ENCODE measurements around the gene MARCHF4. TPM values are rescaled to one million over a fixed set of nuclear protein-coding genes. Genes with fewer than 3 reads are reported as not detected.

The MARCHF4 gene, protein sequence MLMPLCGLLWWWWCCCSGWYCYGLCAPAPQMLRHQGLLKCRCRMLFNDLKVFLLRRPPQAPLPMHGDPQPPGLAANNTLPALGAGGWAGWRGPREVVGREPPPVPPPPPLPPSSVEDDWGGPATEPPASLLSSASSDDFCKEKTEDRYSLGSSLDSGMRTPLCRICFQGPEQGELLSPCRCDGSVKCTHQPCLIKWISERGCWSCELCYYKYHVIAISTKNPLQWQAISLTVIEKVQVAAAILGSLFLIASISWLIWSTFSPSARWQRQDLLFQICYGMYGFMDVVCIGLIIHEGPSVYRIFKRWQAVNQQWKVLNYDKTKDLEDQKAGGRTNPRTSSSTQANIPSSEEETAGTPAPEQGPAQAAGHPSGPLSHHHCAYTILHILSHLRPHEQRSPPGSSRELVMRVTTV
- 15.5 and 16.3 TPM in 2 replicates for total RNA-seq

DNA sequence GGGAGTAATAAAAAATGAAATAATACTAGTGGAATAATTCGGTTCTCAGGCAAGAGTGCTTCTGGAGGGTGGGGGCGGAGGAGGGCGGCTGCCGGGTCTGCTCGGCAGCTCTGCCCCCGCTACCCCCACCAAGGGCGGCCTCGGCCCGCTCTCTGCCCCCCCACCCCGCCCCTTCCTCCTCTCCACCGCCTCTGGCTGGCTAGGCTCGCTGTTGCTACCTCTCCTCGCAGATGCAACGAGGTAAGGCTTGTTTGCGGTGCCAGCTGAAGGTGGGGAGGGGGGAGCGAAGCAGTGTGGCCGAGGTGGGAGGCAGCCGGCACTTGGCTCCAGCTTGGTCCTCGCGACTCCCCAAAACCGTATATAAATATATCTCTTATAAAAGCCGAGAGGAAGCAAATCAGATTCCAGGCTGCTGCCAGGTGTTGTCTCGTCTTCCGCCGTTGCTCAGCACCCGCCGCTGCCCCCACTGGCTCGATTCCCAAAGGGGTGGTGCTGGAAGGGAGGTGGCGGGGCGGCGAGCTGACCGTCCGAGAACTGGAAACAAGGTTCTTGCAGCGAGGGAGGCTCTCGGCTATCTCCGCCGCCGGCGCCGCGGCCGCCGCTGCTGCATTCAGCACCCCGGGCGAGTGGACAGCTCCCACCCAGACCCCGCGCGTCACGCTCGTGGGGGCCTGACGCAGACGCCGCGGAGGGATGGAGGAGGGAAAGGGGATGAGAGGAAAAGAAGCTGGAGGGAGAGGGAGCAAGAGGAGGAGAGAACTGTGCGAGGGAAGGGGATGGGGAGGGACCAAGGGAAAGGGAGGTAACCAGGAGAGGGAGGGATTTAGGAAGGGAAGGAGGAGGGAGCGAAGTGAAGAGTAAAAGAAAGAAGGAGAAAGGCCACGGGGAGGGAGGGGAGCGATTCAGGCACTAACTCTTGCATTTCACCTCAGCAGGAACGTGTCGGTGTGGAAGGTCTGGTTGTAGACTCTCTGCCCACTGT is at the start of gene MARCHF4:
TSS of gene MARCHF4 (minus strand) at position 763 of the 982 bp plus-strand sequence. CDS start 2,223 bp downstream, outside the sequence.

DNA sequence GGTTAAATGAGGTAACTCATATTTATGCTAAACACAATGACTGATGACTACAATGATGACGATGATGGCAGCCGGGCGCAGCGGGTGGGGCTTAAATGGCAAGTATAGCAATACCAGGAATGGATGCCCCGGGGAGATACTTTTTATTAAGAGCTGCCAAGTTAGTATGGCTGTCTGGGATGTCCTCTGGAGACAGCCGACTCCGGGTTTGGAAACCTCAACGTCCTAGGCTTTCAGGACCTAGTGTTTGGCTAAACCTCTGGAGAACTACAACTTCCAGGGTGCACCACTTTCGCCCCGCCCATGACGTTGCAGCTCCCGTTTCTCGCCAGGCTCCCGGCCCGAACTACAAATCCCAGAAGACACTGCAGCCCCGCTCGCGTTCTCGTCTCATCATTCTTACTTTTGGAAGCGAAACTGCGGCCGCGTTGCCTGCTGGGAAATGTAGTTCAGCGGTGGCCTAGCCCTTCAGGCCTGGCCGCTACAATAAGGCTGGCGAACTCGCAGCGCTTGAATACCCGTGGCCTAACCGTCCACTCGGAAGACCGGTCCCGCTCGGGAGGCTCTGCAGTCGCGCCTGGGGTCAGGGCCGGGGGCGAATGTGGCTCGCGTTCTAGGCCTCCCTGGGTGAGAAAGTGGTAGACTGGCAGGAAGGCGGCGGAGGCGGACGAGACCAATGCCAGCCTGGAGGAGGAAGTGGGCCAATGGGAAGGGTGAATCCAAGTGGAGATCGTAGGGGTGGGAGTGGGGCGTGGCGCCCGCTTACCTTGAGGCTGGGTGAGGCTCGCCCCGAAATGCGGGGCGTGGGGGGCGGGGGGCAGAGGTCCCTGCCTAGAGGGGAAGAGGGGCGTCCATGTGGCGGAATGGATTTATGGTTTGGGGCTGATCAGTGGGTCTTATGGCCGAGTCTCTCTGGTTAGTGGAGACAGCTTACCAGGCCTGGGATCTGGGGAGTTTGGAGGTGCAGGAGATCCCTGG is 40.0 kb upstream of the MARCHF4 start, which contains the start of gene SMARCAL1:
TSS of gene SMARCAL1 (plus strand) at position 463 of the 978 bp plus-strand sequence. CDS start 2,221 bp downstream, outside the sequence.

Other genes starting within 250 kb of the MARCHF4 start
- 24.0 and 31.7 TPM in 2 replicates for gene SMARCAL1, start 40.0 kb upstream of the MARCHF4 start, total RNA-seq
- gene RPL37A, start 126.4 kb upstream of the MARCHF4 start, total RNA-seq = 1,616 and 1,741 TPM in 2 replicates